Measurements from ENCODE around the gene PRPF8. TPM values are rescaled to one million over a fixed set of nuclear protein-coding genes. Genes with fewer than 3 reads are reported as not detected.

The PRPF8 gene
- total and polyA plus RNA-seq, 2 donors (not counting 1 experiment from before 2014, with no cell fraction given), result 177 to 423 TPM

GRCh38 chr17:1645207-1646171 is 39.2 kb downstream of the PRPF8 start, which contains the start of gene SCARF1:
Gene SCARF1, minus strand, starts transcription at chr17:1645732. Its CDS starts 35 bp downstream, at chr17:1645697.
- Mint-ChIP-seq H3K27ac (peak within 1 kb of the TSS; percentile 91), H3K27me3 (no peaks in the 10 kb centered on the region), H3K4me1 (peaks cover 32% of the 10 kb centered on the region), H3K4me3 (peak within 1 kb of the TSS; percentile 91), H3K9me3 (ENCODE audit: insufficient read depth) (no peaks in the 10 kb centered on the region)
- 26% methylated on average over 18 of the region's 25 CpGs for WGBS (ENCODE audit: insufficient coverage)
- no peak within 1 kb of the TSS for H3K27ac ChIP-seq (ENCODE audit: low read length in 2 of 2)
- no peak within 1 kb of the TSS for H3K9ac ChIP-seq (ENCODE audit: low read length)
- H3K27me3 ChIP-seq (replicated peaks in 1 of 4; ENCODE audit: control extremely low read depth in 1 of 4, control insufficient read depth in 3 of 4, insufficient read depth in 4 of 4, low read length in 3 of 4), result peaks cover 0 to 3% (median 0%) of the 10 kb centered on the region in 4 experiments
- peaks cover 7% of the 10 kb centered on the region for H4K20me1 ChIP-seq (ENCODE audit: control insufficient read depth, insufficient read depth, low read length, poor library complexity, severe bottlenecking)
- peaks cover 0 to 4% of the 10 kb centered on the region in 2 experiments for H3K36me3 ChIP-seq (replicated peaks in 1 of 2; ENCODE audit: control extremely low read depth in 1 of 2, control insufficient read depth in 1 of 2, extremely low read depth in 1 of 2, insufficient read depth in 2 of 2, low read length in 1 of 2)
- peak within 1 kb of the TSS; percentile 99 for H3K4me2 ChIP-seq (replicated peaks; ENCODE audit: low read depth, low read length, poor library complexity, severe bottlenecking)
- H3K79me2 ChIP-seq (ENCODE audit: control insufficient read depth, insufficient read depth, low read length), result no peaks in the 10 kb centered on the region
- no peak within 1 kb of the TSS for H2AFZ ChIP-seq (ENCODE audit: insufficient read depth, low read depth, low read length, poor library complexity, severe bottlenecking)
- no peak for ATAC-seq (ENCODE audit: low read depth)
- TF ChIP-seq CTCF (IDR thresholded peaks at IDR 0.05) (no peak), EZH2 (IDR thresholded peaks at IDR 0.05; ENCODE audit: borderline replicate concordance, insufficient read depth, low read depth, low read length, poor library complexity, severe bottlenecking) (no peak)
- POLR2A ChIA-PET, result interaction anchor here (0.6 to 3.1 kb wide), 6 partner anchors 14 to 126 kb away, joined by 3 to 29 read pairs (median 6); partner anchors contain the start of gene SLC43A2
- H3K4me3 ChIP-seq (ENCODE audit: control extremely low read depth in 1 of 5, extremely low read depth in 1 of 5, insufficient read depth in 1 of 5, low read depth in 2 of 5, low read length in 4 of 5), result no peak within 1 kb of the TSS
- peaks cover 0 to 5% (median 0%) of the 10 kb centered on the region in 3 donors for H3K9me3 ChIP-seq (ENCODE audit: control extremely low read depth in 1 of 3, control insufficient read depth in 2 of 3, insufficient read depth in 1 of 3, low read length in 2 of 3)
- intact Hi-C loops (cut with micrococcal nuclease), result loop anchor here (5.0 kb wide), 2 partner anchors 128 to 388 kb away; partner anchors contain the start of gene INPP5K
- H3K4me1 ChIP-seq (ENCODE audit: control insufficient read depth in 2 of 2, insufficient read depth in 2 of 2, low read length in 2 of 2), result peaks cover 32 to 41% of the 10 kb centered on the region in 2 donors
- no peak for DNase-seq
- CTCF ChIA-PET, result interaction anchor here (0.6 to 7.8 kb wide), 5 partner anchors 16 to 280 kb away, joined by 3 to 135 read pairs (median 4); partner anchors contain the start of genes PITPNA and SLC43A2

Measured in B cell (primary cell).